NCI-H524 treated with DMSO at 0.1 percent for 48 hours (cell line): ENCODE data around the gene FBN3.
"Not testable (repeated sequence)": the region's sequence is repeated elsewhere in the genome, so short reads cannot be mapped to it uniquely, and the experiment has no call there.

Source experiments
- DNase-seq: peaks from one replicate; lab custom pipeline; 2025; lab: John Stamatoyannopoulos, UW

Gene FBN3

DNA sequence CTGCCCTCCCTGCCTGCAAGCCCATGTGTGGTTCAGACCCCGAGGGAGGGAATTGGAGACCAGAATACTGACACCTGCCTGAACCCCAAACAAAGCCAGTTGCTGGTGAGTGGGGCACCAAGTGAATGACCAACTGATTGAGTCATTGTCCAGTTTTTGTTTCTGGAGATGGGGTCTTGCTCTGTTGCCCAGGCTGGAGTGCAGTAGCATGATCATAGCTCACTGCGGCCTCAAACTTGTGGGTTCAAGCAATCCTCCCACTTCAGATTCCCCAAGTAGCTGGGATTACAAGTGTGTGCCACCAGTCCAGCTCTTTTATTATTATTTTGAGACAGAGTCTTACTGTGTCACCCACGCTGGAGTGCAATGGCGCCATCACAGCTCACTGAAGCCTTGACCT is 92.9 kb downstream of the FBN3 start:
- DNase-seq = no peak

DNA sequence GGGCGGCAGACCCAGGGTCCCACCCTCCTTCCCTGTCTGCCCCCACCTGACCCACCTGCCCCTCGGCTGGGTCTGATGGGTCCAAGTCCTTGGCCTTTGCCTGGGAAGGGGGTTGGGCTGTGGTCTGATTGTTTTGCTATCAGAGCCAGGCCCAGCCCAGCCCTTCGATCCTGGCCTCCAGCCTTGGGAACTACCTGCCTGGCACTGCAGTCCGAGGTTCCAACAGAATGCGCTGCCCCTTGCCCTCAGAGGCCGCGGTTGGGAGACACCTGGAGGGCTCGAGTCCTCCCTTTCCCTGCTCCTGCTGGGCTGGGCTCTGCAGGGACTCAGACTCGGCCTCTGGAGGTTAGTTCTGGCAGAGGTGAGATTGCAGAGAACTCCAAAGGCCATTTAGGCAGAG is 95.2 kb downstream of the FBN3 start:
- DNase-seq = no peak

- no peak for DNase-seq
These were observed 96.9 kb downstream of the FBN3 start, which contains the start of gene CCL25 for GRCh38 chr19:8052464-8052859. TSS of gene CCL25 (plus strand) at chr19:8052760. CDS start at chr19:8053050, 290 bp downstream.

- peak; percentile 66 for DNase-seq
These were observed 98.9 kb downstream of the FBN3 start for GRCh38 chr19:8050274-8051096.

GRCh38 chr19:8046569-8047165 is 102.7 kb downstream of the FBN3 start:
- no peak for DNase-seq

DNA sequence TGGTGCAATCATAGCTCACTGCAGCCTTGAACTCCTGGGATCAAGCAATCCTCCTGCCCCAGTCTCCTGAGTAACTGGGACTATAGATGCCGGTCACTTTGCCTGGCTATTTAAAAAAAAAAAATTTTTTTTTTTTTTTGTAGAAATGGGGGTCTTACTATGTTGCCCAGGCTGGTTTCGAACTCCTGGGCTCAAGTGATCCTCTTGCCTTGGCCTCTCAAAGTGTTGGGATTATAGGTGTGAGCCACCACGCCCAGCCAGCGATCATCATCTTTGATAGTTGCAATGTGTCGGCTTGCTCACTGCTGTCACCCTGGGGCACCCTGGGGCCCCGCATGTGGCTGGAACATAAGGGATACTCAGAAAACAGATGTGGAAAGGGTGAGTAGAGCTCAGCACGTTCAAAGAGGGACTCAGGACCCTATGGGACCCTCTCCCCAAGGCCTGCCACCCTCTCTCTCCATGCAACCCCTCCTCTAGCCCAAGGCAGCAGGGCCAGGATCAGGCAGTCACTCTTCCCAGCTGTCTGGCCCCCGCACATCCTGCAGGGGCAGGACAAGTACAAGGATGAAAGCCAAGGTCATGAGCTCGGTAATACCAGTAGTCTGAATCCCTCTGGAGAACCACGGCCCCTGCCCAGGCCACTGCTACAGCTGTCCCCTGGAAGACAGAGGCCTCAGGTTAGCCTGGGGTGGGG is 103.4 kb downstream of the FBN3 start:
- DNase-seq = no peak

- no peak for DNase-seq
These were observed 105.4 kb downstream of the FBN3 start for GRCh38 chr19:8044018-8044417.

GRCh38 chr19:8042900-8043299 is 106.5 kb downstream of the FBN3 start:
- no peak for DNase-seq

DNA sequence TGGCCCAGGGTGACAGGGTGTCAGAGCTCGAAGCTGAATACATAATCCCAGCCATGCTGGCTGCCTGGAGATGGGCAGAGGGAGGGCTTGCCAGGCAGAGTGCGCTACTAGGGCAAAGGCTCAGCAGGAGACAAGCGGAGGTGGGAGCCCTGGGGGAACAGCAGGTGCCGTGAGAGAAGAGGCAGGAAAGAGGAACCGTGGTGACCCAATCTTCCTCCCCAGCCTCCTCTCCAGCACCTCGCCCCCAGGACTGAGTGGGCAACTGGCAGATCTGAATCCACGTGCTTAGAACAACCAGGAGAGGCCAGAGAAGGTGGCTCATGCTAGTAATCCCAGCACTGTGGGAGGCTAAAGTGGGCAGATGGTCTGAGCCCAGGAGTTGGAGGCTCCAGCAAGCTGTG is 107.9 kb downstream of the FBN3 start:
- peak; percentile 84 for DNase-seq

GRCh38 chr19:8039231-8039630 is 110.2 kb downstream of the FBN3 start:
- no peak for DNase-seq

- no peak for DNase-seq
These were observed 110.6 kb downstream of the FBN3 start for GRCh38 chr19:8038815-8039214.

DNA sequence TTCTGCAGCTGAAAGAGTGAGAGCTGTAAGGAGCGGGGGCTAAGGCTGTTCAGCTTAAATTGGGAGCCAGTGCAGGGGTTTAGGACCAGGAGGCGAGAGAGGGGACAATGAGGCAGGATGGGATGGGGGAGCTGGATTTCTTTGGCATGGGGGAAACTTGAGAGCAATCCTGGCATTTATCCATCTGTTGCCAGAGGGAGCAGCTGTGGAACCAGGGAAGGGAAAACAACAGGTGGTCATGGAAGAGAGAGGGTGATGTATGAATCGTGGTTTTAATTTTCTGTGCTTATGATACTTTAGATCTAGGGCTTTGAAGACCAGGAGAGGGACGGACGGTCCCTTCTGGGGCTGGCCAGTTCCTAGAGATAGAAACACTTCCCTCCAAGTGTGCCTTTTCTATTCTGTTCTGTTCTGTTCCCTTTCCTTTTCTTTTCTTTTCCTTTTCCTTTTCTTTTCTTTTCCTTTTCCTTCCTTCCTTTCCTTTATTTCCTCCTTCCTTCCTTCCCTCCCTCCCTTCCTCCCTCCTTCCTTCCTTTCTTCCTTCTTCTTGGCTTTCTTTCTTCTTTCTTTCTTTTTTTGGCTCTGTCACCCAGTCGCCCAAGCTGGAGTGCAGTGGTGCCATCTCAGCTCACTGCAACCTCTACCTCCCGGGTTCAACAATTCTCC is 112.8 kb downstream of the FBN3 start:
- peak; percentile 95 for DNase-seq

- no peak for DNase-seq
These were observed 115.2 kb downstream of the FBN3 start for GRCh38 chr19:8034178-8034525.

- not testable (repeated sequence) for DNase-seq
These were observed 115.9 kb downstream of the FBN3 start for GRCh38 chr19:8033287-8034177.

DNA sequence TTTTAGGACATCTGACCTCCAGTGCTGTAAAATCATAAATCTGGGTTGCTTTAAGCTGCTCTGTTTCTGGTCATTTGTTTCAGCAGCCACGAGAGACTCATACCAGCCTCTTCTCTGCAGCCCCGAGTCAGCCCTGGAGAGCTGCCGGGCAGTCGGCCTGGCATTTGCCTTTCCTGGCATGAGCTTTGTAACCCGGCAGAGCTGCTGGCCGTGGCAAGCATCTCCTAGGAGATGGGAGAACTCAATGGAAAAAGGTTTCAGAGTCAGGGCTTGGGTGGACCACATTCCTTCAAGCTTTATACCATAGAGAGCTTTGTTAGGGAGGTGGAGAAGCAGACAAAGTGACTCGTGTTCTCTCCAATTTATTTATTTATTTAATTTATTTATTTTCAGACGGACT is 118.4 kb downstream of the FBN3 start:
- DNase-seq = no peak

DNA sequence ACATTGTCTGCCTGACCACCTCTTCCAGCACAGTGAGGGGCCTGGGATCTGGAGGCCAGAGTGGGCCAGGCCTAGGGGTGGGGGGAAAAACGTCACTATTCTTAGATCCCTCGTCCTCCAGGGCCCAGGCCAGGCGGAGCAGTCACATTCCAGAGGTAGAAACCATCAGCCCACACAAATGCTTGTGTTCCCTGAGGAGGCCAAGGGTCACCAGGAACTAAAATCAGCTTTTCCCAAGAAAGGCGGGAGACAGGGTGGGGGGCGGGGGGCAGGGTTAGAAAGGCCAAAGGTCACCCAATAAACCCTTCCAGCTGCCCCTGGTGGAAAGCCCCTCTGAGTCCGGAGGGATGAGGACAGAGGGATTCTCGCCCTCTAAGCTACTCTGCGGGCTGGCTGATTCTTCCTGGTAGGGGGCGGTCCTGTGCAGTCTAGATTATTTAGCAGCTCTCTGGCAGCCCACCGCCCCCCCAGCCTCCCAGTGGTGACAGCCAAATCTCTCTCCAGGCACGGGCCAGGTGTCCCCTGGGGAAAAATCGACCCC is 120.4 kb downstream of the FBN3 start:
- DNase-seq = no peak

DNA sequence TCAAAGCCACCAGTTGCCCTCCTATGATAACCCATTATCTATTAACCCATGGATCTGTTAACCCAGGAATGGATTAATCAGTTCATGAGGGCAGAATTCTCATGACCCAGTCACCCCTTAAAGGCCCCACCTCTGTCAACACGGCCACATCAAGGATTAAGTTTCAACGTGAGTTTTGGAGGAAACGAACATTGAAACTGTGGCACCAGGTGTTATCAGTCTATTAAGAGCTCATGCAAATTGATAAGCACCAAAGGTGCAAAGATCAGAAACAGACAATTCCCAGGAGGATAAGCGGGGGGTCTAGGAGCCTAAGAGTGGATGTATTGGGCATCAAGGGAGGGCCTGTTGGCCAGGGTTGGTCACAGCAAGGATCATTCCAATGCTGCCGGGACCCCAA is 124.1 kb downstream of the FBN3 start:
- no peak for DNase-seq

DNA sequence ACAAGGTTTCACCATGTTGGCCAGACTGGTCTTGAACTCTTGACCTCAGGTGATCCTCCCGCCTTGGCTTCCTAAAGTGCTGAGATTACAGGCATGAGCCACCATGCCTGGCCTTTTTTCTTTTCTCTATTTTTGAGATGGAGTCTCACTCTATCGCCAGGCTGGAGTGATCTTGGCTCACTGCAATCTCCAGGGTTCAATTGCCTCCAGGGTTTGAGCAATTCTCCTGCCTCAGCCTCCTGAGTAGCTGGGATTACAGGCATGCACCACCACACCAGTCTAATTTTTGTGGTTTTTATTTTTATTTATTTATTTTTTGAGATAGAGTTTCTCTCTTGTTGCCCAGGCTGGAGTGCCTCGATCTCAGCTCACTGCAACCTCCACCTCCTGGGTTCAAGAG is 125.1 kb downstream of the FBN3 start:
- not testable (repeated sequence) for DNase-seq

DNA sequence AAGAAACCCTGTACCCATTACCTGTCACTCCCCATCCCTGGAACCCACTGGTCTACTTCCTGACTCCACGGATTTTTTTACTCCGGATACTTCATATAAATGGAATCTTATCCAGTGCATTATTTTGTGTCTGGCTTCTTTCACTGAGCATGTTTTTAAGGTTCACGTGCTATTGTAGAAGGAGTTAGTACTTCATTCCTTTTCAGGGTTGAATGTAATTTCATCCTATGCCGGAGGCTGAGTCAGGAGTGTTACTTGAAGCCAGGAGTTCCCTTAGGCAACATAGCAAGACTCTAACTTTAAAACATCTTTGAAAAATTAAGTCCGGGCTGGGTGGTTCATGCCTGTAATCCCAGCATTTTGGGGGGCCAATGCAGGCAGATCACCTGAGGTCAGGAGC is 126.0 kb downstream of the FBN3 start:
- no peak for DNase-seq

- no peak for DNase-seq
These were observed 127.1 kb downstream of the FBN3 start for GRCh38 chr19:8022275-8022674.

GRCh38 chr19:8021374-8021773 is 128.0 kb downstream of the FBN3 start:
- DNase-seq = no peak
